DMS79 (cell line): ENCODE results near the gene UMAD1.

Experiments used
- DNase-seq: peaks from one replicate; lab custom pipeline; 2025; lab: John Stamatoyannopoulos, UW

The UMAD1 gene

GRCh38 chr7:7688956-7689355 is 48.4 kb downstream of the UMAD1 start:
- DNase-seq = no peak

- DNase-seq = no peak
Measured at GRCh38 chr7:7693881-7694280, 53.3 kb downstream of the UMAD1 start.

GRCh38 chr7:7694542-7694941 is 54.0 kb downstream of the UMAD1 start:
- no peak for DNase-seq

- no peak for DNase-seq
Measured at GRCh38 chr7:7695111-7695817, 54.7 kb downstream of the UMAD1 start.

GRCh38 chr7:7696458-7697119 is 56.0 kb downstream of the UMAD1 start:
- no peak for DNase-seq

GRCh38 chr7:7698930-7699329 is 58.4 kb downstream of the UMAD1 start:
- DNase-seq = no peak

GRCh38 chr7:7699380-7699779 is 58.8 kb downstream of the UMAD1 start:
- no peak for DNase-seq

- no peak for DNase-seq
Measured at GRCh38 chr7:7699970-7700369, 59.4 kb downstream of the UMAD1 start.

GRCh38 chr7:7701527-7701926 is 61.0 kb downstream of the UMAD1 start:
- DNase-seq = no peak

GRCh38 chr7:7702826-7703225 is 62.3 kb downstream of the UMAD1 start:
- peak; percentile 44 for DNase-seq

GRCh38 chr7:7703427-7703826 is 62.9 kb downstream of the UMAD1 start:
- DNase-seq = no peak

- no peak for DNase-seq
Measured at GRCh38 chr7:7704867-7705266, 64.3 kb downstream of the UMAD1 start.

GRCh38 chr7:7705318-7705717 is 64.8 kb downstream of the UMAD1 start:
- DNase-seq = no peak

GRCh38 chr7:7706101-7706511 is 65.6 kb downstream of the UMAD1 start:
- DNase-seq = no peak

GRCh38 chr7:7706556-7707172 is 66.1 kb downstream of the UMAD1 start:
- DNase-seq = no peak

- no peak for DNase-seq
Measured at GRCh38 chr7:7707246-7707645, 66.7 kb downstream of the UMAD1 start.

- DNase-seq = no peak
Measured at GRCh38 chr7:7707806-7708205, 67.3 kb downstream of the UMAD1 start.

- no peak for DNase-seq
Measured at GRCh38 chr7:7709291-7709690, 68.7 kb downstream of the UMAD1 start.

GRCh38 chr7:7710469-7710868 is 69.9 kb downstream of the UMAD1 start:
- DNase-seq = no peak

GRCh38 chr7:7713730-7714129 is 73.2 kb downstream of the UMAD1 start:
- no peak for DNase-seq

- DNase-seq = no peak
Measured at GRCh38 chr7:7718492-7718891, 77.9 kb downstream of the UMAD1 start, which contains the start of gene RPA3. TSS of gene RPA3 (minus strand) at chr7:7718607. CDS start at chr7:7640418, 78,189 bp downstream.

- DNase-seq = peak; percentile 73
Measured at GRCh38 chr7:7719236-7719635, 78.7 kb downstream of the UMAD1 start.

GRCh38 chr7:7720193-7720592 is 79.6 kb downstream of the UMAD1 start:
- DNase-seq = no peak
